Left lung (tissue), 10 donors: Measurements from ENCODE around the gene NR3C2. TPM values are rescaled to one million over a fixed set of nuclear protein-coding genes. Genes with fewer than 3 reads are reported as not detected.

ENCODE experiments used
- ATAC-seq: fragments of 200-7000 bp; cut with Tn5 transposase; one replicate; pipeline ENCODE4 v1.9.1; 2020; ENCODE audit warnings: moderate library complexity
- DNase-seq, 4 donors: peaks; one replicate each; pipeline ENCODE4 v3.0.0-alpha.2; 2013 to 2020
- H3K27ac ChIP-seq, 2 donors: fragments of 200-600 bp; sonication (generic) in 1 of 2; one replicate each; pipeline versions ENCODE4 v1.5.0 to v1.8.0; 2020 to 2021
- H3K27me3 ChIP-seq, 2 donors: fragments of 200-600 bp; sonication (generic) in 1 of 2; one replicate each; pipeline versions ENCODE4 v1.5.0 to v1.8.0; 2020 to 2021
- H3K36me3 ChIP-seq, 2 donors: fragments of 200-600 bp; sonication (generic) in 1 of 2; one replicate each; pipeline versions ENCODE4 v1.5.0 to v1.8.0; 2020 to 2021
- H3K4me1 ChIP-seq, 2 donors: fragments of 200-600 bp; one replicate each; pipeline ENCODE4 v1.8.0; 2021
- H3K4me3 ChIP-seq, 2 donors: fragments of 200-600 bp; sonication (generic) in 1 of 2; one replicate each; pipeline versions ENCODE4 v1.5.0 to v1.8.0; 2020 to 2021; ENCODE audit warnings: mild to moderate bottlenecking in 1 of 2
- H3K9me3 ChIP-seq, 2 donors: fragments of 200-600 bp; sonication (generic) in 1 of 2; one replicate each; pipeline versions ENCODE4 v1.5.0 to v1.8.0; 2020 to 2021
- CTCF ChIP-seq, 2 donors: fragments of 200-600 bp; sonication (generic) in 1 of 2; IDR thresholded peaks; one replicate each; pipeline versions ENCODE4 v1.5.0 to v1.8.0; 2021; ENCODE audit warnings: antibody characterized with exemption in 2 of 2
- intact Hi-C, 2 donors: fragments of 100-400 bp; cut with DNase I; formaldehyde crosslinking; loops; one replicate each; pipeline versions ENCODE4 v1.11.2 to v1.14.2; 2022
- polyA plus RNA-seq, 6 donors: library from polyadenylated mRNA; unstranded; fragments of 120-200 nt; gene quantifications; one replicate each; pipeline ENCODE4 v1.2.1, GENCODE V29; 2013; ENCODE audit not compliant: insufficient read length in 6 of 6
- total RNA-seq, 2 donors: library from RNA; stranded (reverse); fragmentation: NEBNext Ultra II Directional; extraction: Animal tissue kit (Norgen Biotek cat#: 25700); gene quantifications; one replicate each; pipeline ENCODE4 v1.2.1, GENCODE V29; 2021
- donor health status: DM: no; HTN: yes; CAD: no.
- donor health status: DM: no; HTN: no; CAD: no.

NR3C2 gene
- total and polyA plus RNA-seq, 8 donors: 13.1 to 25.0 (median 17.0) TPM

- Histone ChIP-seq H3K36me3 (no peaks in the 10 kb centered on the region), H3K4me1 (no peaks in the 10 kb centered on the region), H3K27ac (no peak overlapping the region), H3K4me3 (no peak overlapping the region), H3K27me3 (no peaks in the 10 kb centered on the region), H3K9me3 (no peaks in the 10 kb centered on the region)
- ATAC-seq (no peak), DNase-seq (no peak)
- no peak for TF ChIP-seq CTCF (IDR thresholded peaks at IDR 0.05)
- intact Hi-C loops: no loop called here
Observed at GRCh38 chr4:148051403-148051802, 390.8 kb downstream of the NR3C2 start.

- H3K27me3 ChIP-seq: no peaks in the 10 kb centered on the region
Observed at GRCh38 chr4:148048598-148048997, 393.6 kb downstream of the NR3C2 start.

GRCh38 chr4:148044912-148045352 lies 397.3 kb downstream of the NR3C2 start:
- no peak for DNase-seq
- H3K27me3 ChIP-seq: no peaks in the 10 kb centered on the region
- no peak overlapping the region for H3K4me3 ChIP-seq
- H3K4me1 ChIP-seq: no peaks in the 10 kb centered on the region
- no peak overlapping the region for H3K27ac ChIP-seq
- no peaks in the 10 kb centered on the region for H3K9me3 ChIP-seq
- intact Hi-C loops: no loop called here
- no peak for TF ChIP-seq CTCF (IDR thresholded peaks at IDR 0.05)
- peak; percentile 31 for ATAC-seq
- H3K36me3 ChIP-seq: no peaks in the 10 kb centered on the region

More at GRCh38 chr4:148048598-148048997, 393.6 kb downstream of the NR3C2 start:
- Histone ChIP-seq H3K27ac (no peak overlapping the region), H3K4me1 (no peaks in the 10 kb centered on the region), H3K4me3 (no peak overlapping the region), H3K9me3 (no peaks in the 10 kb centered on the region), H3K36me3 (no peaks in the 10 kb centered on the region)
- DNase-seq: no peak
- TF ChIP-seq CTCF (IDR thresholded peaks at IDR 0.05): no peak
- intact Hi-C loops: no loop called here
- no peak for ATAC-seq

GRCh38 chr4:148044089-148044911 lies 397.9 kb downstream of the NR3C2 start:
- Histone ChIP-seq H3K36me3 (no peaks in the 10 kb centered on the region), H3K9me3 (no peaks in the 10 kb centered on the region), H3K27ac (no peak overlapping the region), H3K27me3 (no peaks in the 10 kb centered on the region), H3K4me3 (no peak overlapping the region), H3K4me1 (no peaks in the 10 kb centered on the region)
- intact Hi-C loops: no loop called here
- no peak for TF ChIP-seq CTCF (IDR thresholded peaks at IDR 0.05)
- DNase-seq: no peak
- no peak for ATAC-seq

- no peak for ATAC-seq
- Histone ChIP-seq H3K4me3 (no peak overlapping the region), H3K27ac (no peak overlapping the region), H3K36me3 (no peaks in the 10 kb centered on the region), H3K4me1 (no peaks in the 10 kb centered on the region), H3K9me3 (no peaks in the 10 kb centered on the region), H3K27me3 (no peaks in the 10 kb centered on the region)
- intact Hi-C loops: no loop called here
- DNase-seq: no peak
- TF ChIP-seq CTCF (IDR thresholded peaks at IDR 0.05): no peak
Observed at GRCh38 chr4:148041606-148042329, 400.4 kb downstream of the NR3C2 start.
